WERI-Rb-1 (cell line): ENCODE results near the gene COPZ1.
"Not testable (repeated sequence)": the region's sequence is repeated elsewhere in the genome, so short reads cannot be mapped to it uniquely, and the experiment has no call there.

Experiments used
- DNase-seq: peaks from one replicate; pipeline ENCODE4 v3.0.0-alpha.2; 2020
- H3K27ac ChIP-seq: fragments of 250-450 bp; sonication (Bioruptor Pico); 2 replicates; pipeline ENCODE4 v1.5.1; 2020; ENCODE audit warnings: mild to moderate bottlenecking, moderate library complexity
- H3K27me3 ChIP-seq: fragments of 250-450 bp; sonication (Bioruptor Pico); 2 replicates; pipeline ENCODE4 v1.5.1; 2021; ENCODE audit warnings: mild to moderate bottlenecking, low read depth, moderate library complexity; ENCODE audit not compliant: insufficient read depth, severe bottlenecking
- H3K36me3 ChIP-seq: fragments of 250-450 bp; sonication (Bioruptor Pico); 2 replicates; pipeline ENCODE4 v1.5.1; 2020; ENCODE audit warnings: mild to moderate bottlenecking, moderate library complexity
- H3K4me3 ChIP-seq: 2 replicates; pipeline ENCODE4 v1.5.1; 2011; ENCODE audit warnings: low read depth, mild to moderate bottlenecking, control low read depth, low read length
- H3K9me3 ChIP-seq: fragments of 250-450 bp; sonication (Bioruptor Pico); 2 replicates; pipeline ENCODE4 v1.5.1; 2021; ENCODE audit warnings: mild to moderate bottlenecking, moderate library complexity; ENCODE audit not compliant: severe bottlenecking
- TF ChIP-seq, protein P1 (sequence below): IDR thresholded peaks from 2 replicates; pipeline ENCODE4 v1.5.1; 2011; ENCODE audit warnings: low read depth, mild to moderate bottlenecking, control low read depth, inconsistent platforms, low read length

Gene COPZ1

DNA sequence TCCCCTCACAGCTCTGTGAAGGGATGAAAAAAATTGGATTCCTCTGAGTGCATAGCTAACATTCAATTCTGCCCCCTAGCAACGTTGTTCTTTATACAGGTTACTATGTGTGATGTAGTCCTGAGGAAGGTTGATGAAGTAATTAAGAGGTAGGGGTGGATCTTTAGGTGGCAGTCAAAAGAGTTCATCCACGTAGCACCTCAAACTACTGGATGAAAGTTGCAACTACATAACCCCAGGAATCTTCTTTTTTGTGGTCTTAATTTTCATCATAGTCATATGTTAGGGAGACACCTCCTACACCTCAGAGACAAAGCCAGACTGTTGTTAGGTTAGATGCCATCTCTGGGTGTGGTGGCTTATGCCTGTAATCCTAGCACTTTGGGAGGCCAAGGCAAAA is 13.9 kb upstream of the COPZ1 start:
- H3K9me3 ChIP-seq, result no peaks in the 10 kb centered on the region
- H3K36me3 ChIP-seq, result no peaks in the 10 kb centered on the region
- no peak for DNase-seq
- no peaks in the 10 kb centered on the region for H3K27me3 ChIP-seq
- H3K4me3 ChIP-seq, result no peak overlapping the region
- H3K27ac ChIP-seq, result no peak overlapping the region
- TF ChIP-seq, protein P1, sequence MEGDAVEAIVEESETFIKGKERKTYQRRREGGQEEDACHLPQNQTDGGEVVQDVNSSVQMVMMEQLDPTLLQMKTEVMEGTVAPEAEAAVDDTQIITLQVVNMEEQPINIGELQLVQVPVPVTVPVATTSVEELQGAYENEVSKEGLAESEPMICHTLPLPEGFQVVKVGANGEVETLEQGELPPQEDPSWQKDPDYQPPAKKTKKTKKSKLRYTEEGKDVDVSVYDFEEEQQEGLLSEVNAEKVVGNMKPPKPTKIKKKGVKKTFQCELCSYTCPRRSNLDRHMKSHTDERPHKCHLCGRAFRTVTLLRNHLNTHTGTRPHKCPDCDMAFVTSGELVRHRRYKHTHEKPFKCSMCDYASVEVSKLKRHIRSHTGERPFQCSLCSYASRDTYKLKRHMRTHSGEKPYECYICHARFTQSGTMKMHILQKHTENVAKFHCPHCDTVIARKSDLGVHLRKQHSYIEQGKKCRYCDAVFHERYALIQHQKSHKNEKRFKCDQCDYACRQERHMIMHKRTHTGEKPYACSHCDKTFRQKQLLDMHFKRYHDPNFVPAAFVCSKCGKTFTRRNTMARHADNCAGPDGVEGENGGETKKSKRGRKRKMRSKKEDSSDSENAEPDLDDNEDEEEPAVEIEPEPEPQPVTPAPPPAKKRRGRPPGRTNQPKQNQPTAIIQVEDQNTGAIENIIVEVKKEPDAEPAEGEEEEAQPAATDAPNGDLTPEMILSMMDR, result no peak

- not testable (repeated sequence) for H3K36me3 ChIP-seq, H3K4me3 ChIP-seq, H3K27ac ChIP-seq, H3K9me3 ChIP-seq, H3K27me3 ChIP-seq, DNase-seq
Measured at GRCh38 chr12:54312309-54312708, 12.6 kb upstream of the COPZ1 start.

GRCh38 chr12:54321363-54321762 is 3.6 kb upstream of the COPZ1 start:
- Histone ChIP-seq H3K27me3 (no peaks in the 10 kb centered on the region), H3K27ac (no peak overlapping the region), H3K4me3 (no peak overlapping the region), H3K9me3 (no peaks in the 10 kb centered on the region), H3K36me3 (no peaks in the 10 kb centered on the region; the same call in 1 of the 2 replicates)
- no peak for DNase-seq
- TF ChIP-seq, protein P1, result no peak

DNA sequence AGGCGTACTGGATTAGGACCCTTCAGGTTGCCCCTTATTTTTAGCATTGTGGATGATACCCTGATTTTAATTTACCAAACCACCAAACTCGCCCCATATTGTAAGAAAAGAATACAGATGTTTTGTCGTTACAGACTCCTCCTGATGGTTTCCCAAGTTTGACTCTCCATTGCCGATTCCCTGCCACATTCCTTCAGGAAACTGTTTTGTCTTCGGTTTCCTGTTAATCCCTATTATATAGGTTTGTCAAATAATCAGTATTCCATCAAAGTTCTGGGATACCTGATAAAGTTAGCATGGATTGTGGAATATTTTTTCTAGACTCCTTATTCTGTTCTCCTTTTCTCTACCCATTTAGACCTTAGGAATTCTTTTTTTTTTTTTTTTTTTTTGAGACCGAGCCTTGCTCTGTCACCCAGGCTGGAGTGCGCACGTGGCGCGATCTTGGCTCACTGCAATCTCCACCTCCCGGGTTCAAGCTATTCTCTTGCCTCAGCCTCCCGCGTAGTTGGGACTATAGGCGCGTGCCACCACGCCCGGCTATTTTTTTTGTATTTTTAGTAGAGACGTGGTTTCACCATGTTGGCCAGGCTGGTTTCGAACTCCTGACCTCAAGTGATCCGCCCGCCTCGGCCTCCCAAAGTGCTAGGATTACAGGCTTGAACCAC is 645 bp downstream of the COPZ1 start:
- not testable (repeated sequence) for H3K36me3 ChIP-seq, H3K27me3 ChIP-seq, DNase-seq, H3K9me3 ChIP-seq
- Histone ChIP-seq H3K4me3 (peak overlapping the region; percentile 73), H3K27ac (peak overlapping the region; percentile 80)

GRCh38 chr12:54328595-54329337 is 3.8 kb downstream of the COPZ1 start:
- TF ChIP-seq, protein P1, result no peak
- Histone ChIP-seq H3K27ac (0 out of 2 replicates have a peak overlapping the region, but pooled peaks have one; percentile 9), H3K9me3 (no peaks in the 10 kb centered on the region), H3K4me3 (no peak overlapping the region), H3K27me3 (no peaks in the 10 kb centered on the region), H3K36me3 (no peaks in the 10 kb centered on the region; the same call in 1 of the 2 replicates)
- no peak for DNase-seq

- Histone ChIP-seq H3K27me3 (no peaks in the 10 kb centered on the region), H3K4me3 (no peak overlapping the region), H3K36me3 (no peaks in the 10 kb centered on the region; the same call in 1 of the 2 replicates), H3K27ac (peak overlapping the region; percentile 9; the same call in 1 of the 2 replicates), H3K9me3 (no peaks in the 10 kb centered on the region)
- TF ChIP-seq, protein P1, result no peak
- DNase-seq, result peak; percentile 28
Measured at GRCh38 chr12:54329759-54330158, 4.8 kb downstream of the COPZ1 start.
